Esophagus muscularis mucosa (tissue), 3 donors: ENCODE measurements around the gene GMPR.

Experiments
- CTCF ChIP-seq, 3 experiments: fragments of 200-600 bp in 2 of 3; fragments of 450-650 bp in 1 of 3; sonication (generic) in 2 of 3; IDR thresholded peaks; one replicate each; pipeline ENCODE4 v1.5.1; 2017 to 2019; ENCODE audit warnings: antibody characterized with exemption in 3 of 3, mild to moderate bottlenecking in 2 of 3, moderate library complexity in 1 of 3
- POLR2A ChIP-seq: fragments of 450-650 bp; IDR thresholded peaks from one replicate; pipeline ENCODE4 v1.6.1; 2017; ENCODE audit warnings: antibody characterized with exemption, moderate library complexity, mild to moderate bottlenecking, low read depth

DNA sequence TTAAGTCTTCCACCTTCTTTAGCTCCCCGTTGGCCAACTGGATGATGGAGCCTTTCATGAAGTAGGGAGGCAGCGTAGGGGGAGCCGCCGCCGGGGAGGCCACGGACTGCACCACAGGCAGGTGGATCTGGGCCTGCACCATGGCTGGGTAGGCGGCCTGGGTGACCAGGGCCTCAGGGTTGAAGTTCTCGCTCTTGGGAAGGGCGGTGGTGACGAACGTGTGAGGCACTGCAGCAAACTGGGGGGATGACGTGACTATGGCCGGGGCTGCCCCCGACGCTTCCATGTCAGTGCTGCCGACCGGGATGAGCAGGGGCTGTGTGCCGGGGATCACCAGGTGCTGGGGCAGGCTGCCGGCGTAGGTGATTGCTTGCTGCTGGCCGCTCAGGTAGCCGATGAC lies 88.1 kb downstream of the GMPR start:
- TF ChIP-seq CTCF (IDR thresholded peaks at IDR 0.05) = no peak
- no peak for TF ChIP-seq POLR2A
